Stimulated activated CD4-positive, alpha-beta T cell treated with anti-CD3 and anti-CD28 coated beads, TNF-alpha, amount 100 ng/mL, for 24 hours (primary cell): ENCODE measurements around the gene UQCC2.

Source experiments
- DNase-seq, 3 experiments: peaks; one replicate each; pipeline ENCODE4 v3.0.0-alpha.2; 2020; ENCODE audit warnings: low read depth in 3 of 3

Gene UQCC2

DNA sequence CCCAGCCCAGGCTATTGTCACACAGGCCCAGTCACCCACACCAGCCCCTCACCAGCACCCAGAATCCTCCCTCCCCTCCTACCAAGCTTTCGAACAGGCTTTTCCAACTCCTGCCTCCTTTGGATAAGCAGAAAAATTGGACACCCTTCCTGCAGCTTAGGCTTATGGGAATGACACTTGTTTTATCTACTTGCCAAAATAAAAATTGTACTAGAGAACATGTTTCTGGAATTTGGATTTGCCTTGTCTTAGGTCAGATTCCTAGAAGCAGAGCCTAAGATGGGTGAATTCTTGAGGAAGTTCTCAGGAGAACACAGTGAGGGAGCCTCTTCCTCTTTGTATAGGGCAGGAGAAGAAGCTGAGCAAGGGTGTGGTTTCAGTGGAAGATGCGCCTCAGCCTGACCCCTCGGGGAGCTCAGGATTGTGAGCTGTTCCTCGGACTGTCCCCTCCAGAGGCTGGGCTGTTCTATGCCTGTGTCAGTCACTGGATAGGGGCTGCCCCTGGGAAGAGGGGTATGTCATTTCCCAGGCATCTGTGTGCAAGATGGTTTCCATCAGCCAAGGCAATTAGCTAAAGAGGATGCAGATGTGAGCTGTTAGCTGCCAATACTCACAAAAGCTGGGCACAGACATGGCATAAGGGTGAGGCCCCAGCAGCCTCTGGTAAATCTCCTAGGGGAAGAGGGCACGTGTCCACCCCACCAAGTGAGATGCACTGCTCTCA lies 56.5 kb downstream of the UQCC2 start:
- no peak for DNase-seq

DNA sequence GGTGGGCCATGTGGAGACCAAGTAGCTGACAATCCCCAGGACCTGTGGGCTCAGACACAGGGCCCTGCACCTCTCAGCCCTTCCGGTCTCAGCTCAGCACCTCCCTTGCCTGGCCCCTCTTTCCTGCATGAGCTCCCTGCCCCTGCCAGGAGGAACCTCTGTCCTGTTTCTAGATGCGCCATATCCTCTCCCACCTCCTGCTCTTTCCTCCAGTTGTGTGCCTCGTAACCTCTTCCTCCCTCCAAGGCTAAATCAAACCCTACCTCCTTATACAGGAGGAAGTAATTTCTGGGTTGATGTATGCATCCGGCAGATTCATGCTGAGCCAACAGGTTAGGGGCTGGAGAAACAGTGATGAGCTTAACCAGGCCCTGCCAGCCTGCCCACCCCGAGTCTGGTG lies 59.5 kb downstream of the UQCC2 start:
- no peak for DNase-seq

DNA sequence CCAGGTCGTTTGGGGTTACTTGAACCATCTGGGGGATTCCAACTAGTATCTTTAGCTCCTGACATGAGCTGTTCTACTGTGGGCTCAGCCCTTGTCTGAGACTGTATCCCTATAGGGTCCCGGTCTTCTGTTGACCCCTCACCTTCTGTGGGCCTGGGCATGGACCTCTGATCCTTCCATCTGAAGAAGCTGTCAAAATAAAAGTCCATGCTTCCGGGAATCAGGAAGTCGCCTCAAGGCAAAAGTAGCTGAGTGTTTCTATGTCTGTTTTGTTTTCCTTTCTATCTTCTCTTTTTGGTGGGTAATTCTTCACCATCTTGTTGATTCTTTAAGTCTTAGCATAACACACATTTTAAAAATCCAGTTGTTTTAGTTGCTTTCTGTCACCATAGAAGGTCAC lies 60.1 kb downstream of the UQCC2 start:
- no peak for DNase-seq
